Activated CD4-positive, alpha-beta memory T cell treated with anti-CD3 and anti-CD28 coated beads for 36 hours (primary cell): ENCODE results near the gene OR4C15. TPM values are rescaled to one million over a fixed set of nuclear protein-coding genes. Genes with fewer than 3 reads are reported as not detected.

Experiments used
- CTCF ChIA-PET: fragments of 350-600 bp; sonication (Branson Sonifier 250); formaldehyde crosslinking; loops from one replicate; lab custom pipeline; 2021; ENCODE audit warnings: antibody characterized with exemption, inconsistent platforms; lab: Charles Lee
- POLR2A ChIA-PET: fragments of 350-600 bp; sonication (Branson Sonifier 250); formaldehyde crosslinking; loops from one replicate; lab custom pipeline; 2021; ENCODE audit warnings: antibody characterized with exemption; lab: Charles Lee
- DNase-seq: peaks from one replicate; pipeline ENCODE4 v3.0.0-alpha.2; 2020
- H3K27ac Mint-ChIP-seq: one replicate; pipeline ENCODE4 v1.8.0; 2021; ENCODE audit warnings: mixed read lengths
- H3K27me3 Mint-ChIP-seq: one replicate; pipeline ENCODE4 v1.8.0; 2021; ENCODE audit warnings: mixed read lengths
- H3K36me3 Mint-ChIP-seq: one replicate; pipeline ENCODE4 v1.8.0; 2021; ENCODE audit warnings: mixed read lengths
- H3K4me1 Mint-ChIP-seq: one replicate; pipeline ENCODE4 v1.8.0; 2021; ENCODE audit warnings: low read depth, mixed read lengths
- H3K4me3 Mint-ChIP-seq: one replicate; pipeline ENCODE4 v1.8.0; 2021; ENCODE audit warnings: mild to moderate bottlenecking, mixed read lengths
- H3K9me3 Mint-ChIP-seq: one replicate; pipeline ENCODE4 v1.8.0; 2021; ENCODE audit warnings: mixed read lengths
- intact Hi-C: fragments of 100-400 bp; cut with micrococcal nuclease; formaldehyde crosslinking; loops from one replicate; pipeline ENCODE4 v1.15.1; 2023
- total RNA-seq, 2 experiments: library from RNA; stranded (reverse); gene quantifications; one replicate each; pipeline ENCODE4 v1.2.3, GENCODE V29; 2021

OR4C15 gene
- not detected for total RNA-seq

DNA sequence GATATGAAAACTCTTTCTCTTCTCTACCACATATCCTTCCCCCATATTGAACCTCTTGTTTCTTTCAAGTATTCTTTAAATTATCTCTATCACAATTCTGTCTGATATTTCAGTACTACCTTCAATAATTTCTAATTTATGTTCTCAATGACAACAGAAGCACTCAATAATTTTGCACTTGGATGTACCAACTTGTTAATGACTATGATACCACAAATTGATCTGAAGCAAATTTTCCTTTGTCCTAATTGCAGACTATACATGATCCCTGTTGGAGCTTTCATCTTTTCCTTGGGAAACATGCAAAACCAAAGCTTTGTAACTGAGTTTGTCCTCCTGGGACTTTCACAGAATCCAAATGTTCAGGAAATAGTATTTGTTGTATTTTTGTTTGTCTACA lies at the start of gene OR4C15:
Gene OR4C15, plus strand, starts transcription at position 301 of the 400 bp plus-strand sequence. Its CDS starts 0 bp downstream, at position 301.
- no peak within 1 kb of the TSS for H3K27ac Mint-ChIP-seq
- CTCF ChIA-PET = no interaction called here

GRCh38 chr11:55571828-55572227 lies 17.6 kb downstream of the OR4C15 start, which contains the start of gene OR4C16:
OR4C16 (plus strand) TSS chr11:55572128; CDS start chr11:55572128, 0 bp downstream.
- POLR2A ChIA-PET = no interaction called here
- no peak for DNase-seq
- intact Hi-C loops = no loop called here
- H3K36me3 Mint-ChIP-seq = no peaks in the 10 kb centered on the region
- H3K4me3 Mint-ChIP-seq = no peak within 1 kb of the TSS
- CTCF ChIA-PET = no interaction called here
- no peaks in the 10 kb centered on the region for H3K27me3 Mint-ChIP-seq
- H3K9me3 Mint-ChIP-seq = peaks cover 21% of the 10 kb centered on the region
- H3K27ac Mint-ChIP-seq = no peak within 1 kb of the TSS
- H3K4me1 Mint-ChIP-seq = no peaks in the 10 kb centered on the region

More for the DNA sequence above, at the start of gene OR4C15:
- Mint-ChIP-seq H3K27me3 (no peaks in the 10 kb centered on the region), H3K9me3 (peaks cover 26% of the 10 kb centered on the region), H3K4me1 (no peaks in the 10 kb centered on the region), H3K4me3 (no peak within 1 kb of the TSS), H3K36me3 (no peaks in the 10 kb centered on the region)
- POLR2A ChIA-PET = no interaction called here
- intact Hi-C loops = no loop called here
- DNase-seq = no peak

- H3K4me1 Mint-ChIP-seq = no peaks in the 10 kb centered on the region
- peaks cover 24% of the 10 kb centered on the region for H3K9me3 Mint-ChIP-seq
- ChIA-PET CTCF (no interaction called here), POLR2A (no interaction called here)
- no peaks in the 10 kb centered on the region for H3K27me3 Mint-ChIP-seq
- no peak overlapping the region for H3K4me3 Mint-ChIP-seq
- intact Hi-C loops = no loop called here
- no peak overlapping the region for H3K27ac Mint-ChIP-seq
- no peak for DNase-seq
- no peaks in the 10 kb centered on the region for H3K36me3 Mint-ChIP-seq
These were observed 18.3 kb downstream of the OR4C15 start for GRCh38 chr11:55572548-55572947.

Other genes with a start within 250 kb of the OR4C15 start
- gene OR4A16, start 211.3 kb upstream of the OR4C15 start, total RNA-seq = not detected
- not detected for gene OR4A15, start 186.5 kb upstream of the OR4C15 start, total RNA-seq
- not detected for gene OR4C16, start 17.7 kb downstream of the OR4C15 start, total RNA-seq
- not detected for gene OR4C11, start 53.2 kb downstream of the OR4C15 start, total RNA-seq
- not detected for gene OR4P4, start 80.6 kb downstream of the OR4C15 start, total RNA-seq
- gene OR4S2, start 93.9 kb downstream of the OR4C15 start, total RNA-seq = not detected
- not detected for gene OR4C6, start 107.7 kb downstream of the OR4C15 start, total RNA-seq
- not detected for gene OR5D13, start 219.0 kb downstream of the OR4C15 start, total RNA-seq
- not detected for gene OR5D14, start 241.1 kb downstream of the OR4C15 start, total RNA-seq